H9 (cell line): ENCODE data around the gene GBGT1. TPM values are rescaled to one million over a fixed set of nuclear protein-coding genes. Genes with fewer than 3 reads are reported as not detected.

Experiments used
- DNase-seq: peaks from one replicate; pipeline ENCODE4 v3.0.0-alpha.2; 2017
- H2AFZ ChIP-seq: one replicate; pipeline ENCODE4 v1.6.1; 2013; ENCODE audit warnings: mild to moderate bottlenecking, low read length, control low read depth, moderate library complexity
- H2AK5ac ChIP-seq: 2 replicates; pipeline ENCODE4 v1.6.1; 2013; ENCODE audit warnings: low read length, control low read depth, mixed read lengths; ENCODE audit not compliant: insufficient read length
- H2BK120ac ChIP-seq: one replicate; pipeline ENCODE4 v1.6.1; 2013; ENCODE audit warnings: low read depth, mild to moderate bottlenecking, low read length, control low read depth, inconsistent platforms; ENCODE audit not compliant: poor library complexity, severe bottlenecking
- H2BK12ac ChIP-seq: 2 replicates; pipeline ENCODE4 v1.6.1; 2013; ENCODE audit warnings: low read length, control low read depth, mixed read lengths, low read depth; ENCODE audit not compliant: insufficient read length
- H2BK15ac ChIP-seq: 2 replicates; pipeline ENCODE4 v1.6.1; 2013; ENCODE audit warnings: low read depth, low read length, control low read depth
- H2BK20ac ChIP-seq: one replicate; pipeline ENCODE4 v1.6.1; 2013; ENCODE audit warnings: low read depth, mild to moderate bottlenecking, low read length, control low read depth, inconsistent platforms; ENCODE audit not compliant: poor library complexity, severe bottlenecking
- H2BK5ac ChIP-seq: 2 replicates; pipeline ENCODE4 v1.6.1; 2013; ENCODE audit warnings: low read length, control low read depth, mixed read lengths; ENCODE audit not compliant: insufficient read length
- H3K14ac ChIP-seq: 2 replicates; pipeline ENCODE4 v1.6.1; 2013; ENCODE audit warnings: low read length, control low read depth; ENCODE audit not compliant: insufficient read depth
- H3K18ac ChIP-seq: 2 replicates; pipeline ENCODE4 v1.6.1; 2013; ENCODE audit warnings: low read depth, mild to moderate bottlenecking, mixed read lengths, low read length, control low read depth; ENCODE audit not compliant: insufficient read length
- H3K23ac ChIP-seq: 2 replicates; pipeline ENCODE4 v1.6.1; 2013; ENCODE audit warnings: low read length, control low read depth, mixed read lengths, low read depth; ENCODE audit not compliant: insufficient read length
- H3K23me2 ChIP-seq: 2 replicates; pipeline ENCODE4 v1.6.1; 2013; ENCODE audit warnings: low read depth, mild to moderate bottlenecking, mixed read lengths, low read length, control low read depth; ENCODE audit not compliant: insufficient read length, poor library complexity, severe bottlenecking
- H3K27ac ChIP-seq: 2 replicates; pipeline ENCODE4 v1.5.1; 2013; ENCODE audit warnings: low read length, control low read depth, mixed read lengths, low read depth; ENCODE audit not compliant: insufficient read length
- H3K27me3 ChIP-seq: 2 replicates; pipeline ENCODE4 v1.6.1; 2013; ENCODE audit warnings: low read length, control low read depth, inconsistent platforms; ENCODE audit not compliant: insufficient read depth
- H3K4ac ChIP-seq: 2 replicates; pipeline ENCODE4 v1.6.1; 2013; ENCODE audit warnings: low read depth, mild to moderate bottlenecking, control low read depth, inconsistent platforms, low read length, moderate library complexity
- H3K4me1 ChIP-seq: 2 replicates; pipeline ENCODE4 v1.6.1; 2013; ENCODE audit warnings: low read length, control low read depth, inconsistent platforms; ENCODE audit not compliant: insufficient read depth
- H3K4me2 ChIP-seq: 2 replicates; pipeline ENCODE4 v1.6.1; 2013; ENCODE audit warnings: low read length, control low read depth, mixed read lengths; ENCODE audit not compliant: insufficient read length, insufficient read depth
- H3K56ac ChIP-seq: 2 replicates; pipeline ENCODE4 v1.6.1; 2013; ENCODE audit warnings: low read depth, mild to moderate bottlenecking, mixed read lengths, low read length, control low read depth; ENCODE audit not compliant: insufficient read length
- H3K79me1 ChIP-seq: 2 replicates; pipeline ENCODE4 v1.6.1; 2013; ENCODE audit warnings: low read depth, mild to moderate bottlenecking, moderate library complexity, low read length, control low read depth, inconsistent platforms; ENCODE audit not compliant: insufficient read depth, poor library complexity, severe bottlenecking
- H3K79me2 ChIP-seq: 2 replicates; pipeline ENCODE4 v1.6.1; 2013; ENCODE audit warnings: low read length, control low read depth, inconsistent platforms; ENCODE audit not compliant: insufficient read depth
- H3K9ac ChIP-seq: 2 replicates; pipeline ENCODE4 v1.6.1; 2013; ENCODE audit warnings: low read length, control low read depth, mixed read lengths; ENCODE audit not compliant: insufficient read length; ENCODE audit errors: extremely low read depth
- H3K9me3 ChIP-seq: one replicate; pipeline ENCODE4 v1.6.1; 2013; ENCODE audit warnings: low read depth, low read length, inconsistent platforms; ENCODE audit not compliant: control insufficient read depth
- H3T11ph ChIP-seq: one replicate; pipeline ENCODE4 v1.6.1; 2013; ENCODE audit warnings: mild to moderate bottlenecking, low read length, control low read depth, inconsistent platforms
- H4K20me1 ChIP-seq: one replicate; pipeline ENCODE4 v1.6.1; 2013; ENCODE audit not compliant: control insufficient read depth, insufficient read length, insufficient read depth
- H4K5ac ChIP-seq: 2 replicates; pipeline ENCODE4 v1.6.1; 2013; ENCODE audit warnings: low read depth, mild to moderate bottlenecking, mixed read lengths, low read length, control low read depth; ENCODE audit not compliant: insufficient read length
- H4K8ac ChIP-seq: replicated peaks from 2 replicates; pipeline ENCODE4 v1.6.1; 2013; ENCODE audit warnings: low read length, control low read depth, mixed read lengths, low read depth; ENCODE audit not compliant: insufficient read length
- H4K91ac ChIP-seq: 2 replicates; pipeline ENCODE4 v1.6.1; 2013; ENCODE audit warnings: low read depth, mild to moderate bottlenecking, moderate library complexity, mixed read lengths, low read length, control low read depth; ENCODE audit not compliant: insufficient read length
- H3K27ac Mint-ChIP-seq, 3 experiments: 2 replicates in 2 of 3; 3 replicates in 1 of 3; pipeline ENCODE4 v1.8.0; 2020 to 2021; ENCODE audit warnings: mixed read lengths in 3 of 3, mild to moderate bottlenecking in 1 of 3, moderate library complexity in 1 of 3
- H3K27me3 Mint-ChIP-seq: 2 replicates; pipeline ENCODE4 v1.8.0; 2021; ENCODE audit warnings: low read depth, mild to moderate bottlenecking, moderate library complexity, mixed read lengths
- H3K36me3 Mint-ChIP-seq, 3 experiments: 2 replicates in 2 of 3; 3 replicates in 1 of 3; pipeline ENCODE4 v1.8.0; 2020 to 2021; ENCODE audit warnings: low read depth in 3 of 3, mixed read lengths in 3 of 3; ENCODE audit not compliant: insufficient read depth in 1 of 3
- H3K4me1 Mint-ChIP-seq, 2 experiments: 2 replicates each; pipeline ENCODE4 v1.8.0; 2020; ENCODE audit warnings: mixed read lengths in 2 of 2
- H3K4me3 Mint-ChIP-seq, 2 experiments: 2 replicates in 1 of 2; 3 replicates in 1 of 2; pipeline ENCODE4 v1.8.0; 2020 to 2021; ENCODE audit warnings: mild to moderate bottlenecking in 2 of 2, mixed read lengths in 2 of 2, moderate library complexity in 1 of 2
- H3K9me3 Mint-ChIP-seq, 2 experiments: 2 replicates in 1 of 2; 3 replicates in 1 of 2; pipeline ENCODE4 v1.8.0; 2020; ENCODE audit warnings: mild to moderate bottlenecking in 2 of 2, mixed read lengths in 2 of 2, moderate library complexity in 1 of 2
- WGBS: extraction: QIAGEN DNeasy Blood & Tissue Kit; methylation state at CpG from one replicate; pipeline ENCODE4 v1.1.7; 2013; ENCODE audit warnings: missing lambda C conversion rate, low lambda C conversion rate, mixed read lengths; ENCODE audit not compliant: insufficient read length; ENCODE audit errors: extremely low coverage; 5-methylcytosine and 5-hydroxymethylcytosine counted together
- total RNA-seq: library from RNA; stranded (reverse); gene quantifications from 2 replicates; pipeline ENCODE4 v1.2.1, GENCODE V29; 2021
- TF ChIP-seq, protein P1 (sequence below): fragments of 200-600 bp; sonication (generic); conservative IDR thresholded peaks from 3 replicates; pipeline ENCODE4 v1.8.0; 2021; ENCODE audit warnings: antibody characterized with exemption, mild to moderate bottlenecking

The GBGT1 gene
- total RNA-seq, 1 experiment from 2014 or later, result 9.3 TPM

DNA sequence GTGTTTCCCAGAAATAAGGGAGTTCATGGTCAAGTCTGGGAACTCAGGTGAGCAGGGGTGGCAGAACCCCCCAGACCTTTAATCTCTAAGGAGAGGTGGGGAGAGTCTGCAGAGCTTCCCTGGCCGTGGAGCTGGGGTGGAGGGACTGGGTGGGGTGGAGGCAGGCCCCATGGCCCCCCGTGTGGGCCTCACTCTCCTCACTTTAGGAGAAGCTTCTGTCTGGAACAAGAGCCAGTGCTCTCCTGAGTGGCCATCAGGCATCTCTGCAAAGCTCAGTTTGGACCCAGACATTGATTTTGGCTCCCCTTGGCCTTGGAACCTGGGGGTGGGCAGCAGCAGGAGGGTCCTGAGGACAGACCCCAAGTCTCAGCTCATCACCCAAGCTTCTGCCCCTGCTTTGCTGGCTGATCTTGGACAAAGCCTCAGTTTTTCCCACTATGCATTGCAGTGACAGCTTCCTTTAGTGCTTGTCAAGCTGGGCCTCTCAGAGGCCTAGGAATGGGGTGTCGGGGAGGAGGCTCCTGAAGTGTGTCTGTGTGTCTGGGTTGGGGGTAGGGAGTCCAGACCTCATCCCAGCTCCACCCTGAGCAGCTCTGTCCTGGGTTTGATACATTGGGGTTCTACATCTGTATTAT, 3.5 kb upstream of the GBGT1 start:
- H4K5ac ChIP-seq, result no peak overlapping the region
- H2AK5ac ChIP-seq, result no peak overlapping the region
- peaks cover 9 to 14% of the 10 kb centered on the region in 2 experiments for H3K4me1 Mint-ChIP-seq
- H3K27me3 ChIP-seq, result no peaks in the 10 kb centered on the region; the same call in 1 of the 2 replicates
- H3K9ac ChIP-seq, result no peak overlapping the region
- no peak overlapping the region for H3K4me2 ChIP-seq
- WGBS, result no CpG with 5 or more reads among the region's 3 CpGs
- no peak overlapping the region for H3K23ac ChIP-seq
- H3K4me3 Mint-ChIP-seq, result no peak overlapping the region
- H2BK12ac ChIP-seq, result no peak overlapping the region
- H3K56ac ChIP-seq, result no peak overlapping the region
- peaks cover 4% of the 10 kb centered on the region for H3K23me2 ChIP-seq
- no peak overlapping the region for H3T11ph ChIP-seq
- H3K27ac Mint-ChIP-seq, result no peak overlapping the region
- H4K91ac ChIP-seq, result no peak overlapping the region
- no peaks in the 10 kb centered on the region for H3K9me3 Mint-ChIP-seq
- no peak overlapping the region for H3K14ac ChIP-seq
- H3K4ac ChIP-seq, result no peak overlapping the region
- no peak overlapping the region for H2BK15ac ChIP-seq
- H3K27me3 Mint-ChIP-seq, result peaks cover 34% of the 10 kb centered on the region
- H3K79me2 ChIP-seq, result no peaks in the 10 kb centered on the region
- H3K27ac ChIP-seq, result no peak overlapping the region
- DNase-seq, result no peak
- H3K18ac ChIP-seq, result no peak overlapping the region
- H4K8ac ChIP-seq, result no peak overlapping the region
- no peak overlapping the region for H2BK120ac ChIP-seq
- H2BK20ac ChIP-seq, result no peak overlapping the region
- no peaks in the 10 kb centered on the region for H3K36me3 Mint-ChIP-seq
- TF ChIP-seq, protein P1, sequence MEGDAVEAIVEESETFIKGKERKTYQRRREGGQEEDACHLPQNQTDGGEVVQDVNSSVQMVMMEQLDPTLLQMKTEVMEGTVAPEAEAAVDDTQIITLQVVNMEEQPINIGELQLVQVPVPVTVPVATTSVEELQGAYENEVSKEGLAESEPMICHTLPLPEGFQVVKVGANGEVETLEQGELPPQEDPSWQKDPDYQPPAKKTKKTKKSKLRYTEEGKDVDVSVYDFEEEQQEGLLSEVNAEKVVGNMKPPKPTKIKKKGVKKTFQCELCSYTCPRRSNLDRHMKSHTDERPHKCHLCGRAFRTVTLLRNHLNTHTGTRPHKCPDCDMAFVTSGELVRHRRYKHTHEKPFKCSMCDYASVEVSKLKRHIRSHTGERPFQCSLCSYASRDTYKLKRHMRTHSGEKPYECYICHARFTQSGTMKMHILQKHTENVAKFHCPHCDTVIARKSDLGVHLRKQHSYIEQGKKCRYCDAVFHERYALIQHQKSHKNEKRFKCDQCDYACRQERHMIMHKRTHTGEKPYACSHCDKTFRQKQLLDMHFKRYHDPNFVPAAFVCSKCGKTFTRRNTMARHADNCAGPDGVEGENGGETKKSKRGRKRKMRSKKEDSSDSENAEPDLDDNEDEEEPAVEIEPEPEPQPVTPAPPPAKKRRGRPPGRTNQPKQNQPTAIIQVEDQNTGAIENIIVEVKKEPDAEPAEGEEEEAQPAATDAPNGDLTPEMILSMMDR, result no peak
- no peak overlapping the region for H2AFZ ChIP-seq
- H3K9me3 ChIP-seq, result no peaks in the 10 kb centered on the region
- no peaks in the 10 kb centered on the region for H3K79me1 ChIP-seq
- no peaks in the 10 kb centered on the region for H3K4me1 ChIP-seq
- no peak overlapping the region for H2BK5ac ChIP-seq
- no peaks in the 10 kb centered on the region for H4K20me1 ChIP-seq
